Tongue (tissue), 2 donors: ENCODE data around the gene ZNF775. TPM values are rescaled to one million over a fixed set of nuclear protein-coding genes. Genes with fewer than 3 reads are reported as not detected.

Experiments used
- DNase-seq: peaks from one replicate; pipeline ENCODE4 v3.0.0-alpha.2; 2015
- total RNA-seq: library from RNA; depleted of rRNA; stranded (reverse); fragments of >200 nt; gene quantifications from one replicate; pipeline ENCODE4 v1.2.3, GENCODE V29; 2014

ZNF775 gene
- total RNA-seq, 1 donor from 2014 or later, result 17.1 TPM

DNA sequence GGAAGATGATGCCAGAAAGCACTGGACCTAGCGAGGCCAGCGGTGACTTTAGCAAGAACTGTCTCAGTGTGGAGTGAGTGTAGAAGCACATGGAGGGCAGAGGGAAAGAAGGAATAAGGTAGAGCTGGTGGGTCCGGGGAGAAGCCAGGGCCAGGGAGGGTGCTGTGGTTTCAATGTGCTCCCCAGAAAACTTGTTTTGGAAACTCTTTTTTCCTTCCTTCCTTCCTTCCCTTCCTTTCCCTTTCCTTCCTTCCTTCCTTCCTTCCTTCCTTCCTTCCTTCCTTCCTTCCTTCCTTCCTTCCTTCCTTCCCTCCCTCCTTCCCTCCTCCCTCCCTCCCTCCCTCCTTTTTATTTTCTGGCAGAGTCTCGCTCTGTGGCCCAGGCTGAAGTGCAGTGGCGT lies 32.2 kb upstream of the ZNF775 start:
- DNase-seq, result no peak

DNA sequence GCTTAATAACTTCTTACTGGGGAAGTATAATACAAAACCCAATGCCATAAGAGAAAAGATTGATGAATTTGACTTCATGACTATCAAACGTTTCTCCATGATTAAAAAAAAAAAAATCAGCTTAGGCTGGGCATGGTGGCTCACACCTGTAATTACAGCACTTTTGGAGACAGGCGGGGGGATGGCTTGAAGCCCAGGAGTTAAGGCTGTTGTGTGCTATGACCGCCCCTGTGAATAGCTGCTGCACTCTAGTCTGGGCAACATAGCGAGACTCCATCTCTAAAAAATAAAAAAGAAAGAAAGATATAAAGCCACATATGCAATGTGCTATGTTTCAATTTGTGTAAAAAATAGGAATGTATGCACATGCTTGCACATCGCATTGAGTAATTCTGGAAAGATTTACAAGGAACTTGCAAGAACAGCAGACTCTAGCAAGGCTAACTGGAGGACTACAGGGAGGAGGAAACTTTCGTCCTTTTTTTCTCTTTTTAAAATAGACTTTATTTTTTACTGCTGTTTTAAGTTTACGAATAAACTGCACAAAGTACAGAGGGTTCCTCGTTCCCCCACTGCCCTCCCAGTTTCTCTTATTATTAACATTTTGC lies 27.4 kb upstream of the ZNF775 start:
- DNase-seq, result no peak

DNA sequence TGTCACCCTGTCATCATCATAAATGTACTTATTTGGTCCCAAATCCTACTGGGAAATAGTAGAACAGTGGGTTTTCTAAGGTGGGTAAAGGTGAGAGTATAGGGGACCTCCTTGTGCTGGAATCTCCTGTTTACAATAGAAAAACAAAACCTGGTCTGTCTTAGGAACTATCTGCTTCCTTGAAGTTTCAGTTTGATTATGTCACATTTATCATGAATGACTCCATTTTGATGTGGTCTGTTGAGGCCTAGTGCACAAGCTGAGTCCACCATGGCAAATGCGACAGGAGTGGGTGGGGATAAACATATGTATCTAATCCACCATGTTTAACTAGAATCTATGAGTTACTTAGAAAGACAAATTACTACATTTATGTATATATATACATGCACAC lies 23.5 kb upstream of the ZNF775 start:
- no peak for DNase-seq

DNA sequence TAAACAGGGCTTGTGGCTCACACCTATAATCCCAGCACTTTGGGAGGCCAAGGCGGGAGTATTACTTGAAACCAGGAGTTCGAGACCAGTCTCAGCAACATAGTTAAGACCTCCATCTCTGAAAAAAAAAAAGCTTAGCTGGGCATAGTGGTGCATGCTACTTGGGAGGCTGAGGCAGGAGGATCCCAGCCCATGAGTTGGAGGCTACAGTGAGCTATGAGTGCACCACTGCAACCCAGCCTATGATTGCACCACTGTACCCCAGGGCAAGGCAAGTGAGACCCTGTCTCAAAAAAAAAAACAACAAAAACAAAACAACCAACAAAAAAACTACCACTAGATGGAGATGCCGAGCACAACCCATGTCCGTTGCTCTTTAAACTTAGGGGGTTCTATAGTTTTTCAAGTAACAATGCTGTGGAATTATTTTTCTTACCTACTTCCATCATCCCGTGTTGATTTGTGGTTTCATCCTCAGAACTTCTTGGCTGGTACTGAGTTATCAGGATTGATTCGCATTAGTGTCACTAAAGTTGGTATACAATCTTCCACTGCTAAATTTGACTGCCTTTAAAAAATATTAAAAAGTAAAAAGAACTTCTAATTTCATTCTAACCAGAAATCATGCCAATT lies 22.7 kb upstream of the ZNF775 start:
- DNase-seq, result peak; percentile 66

DNA sequence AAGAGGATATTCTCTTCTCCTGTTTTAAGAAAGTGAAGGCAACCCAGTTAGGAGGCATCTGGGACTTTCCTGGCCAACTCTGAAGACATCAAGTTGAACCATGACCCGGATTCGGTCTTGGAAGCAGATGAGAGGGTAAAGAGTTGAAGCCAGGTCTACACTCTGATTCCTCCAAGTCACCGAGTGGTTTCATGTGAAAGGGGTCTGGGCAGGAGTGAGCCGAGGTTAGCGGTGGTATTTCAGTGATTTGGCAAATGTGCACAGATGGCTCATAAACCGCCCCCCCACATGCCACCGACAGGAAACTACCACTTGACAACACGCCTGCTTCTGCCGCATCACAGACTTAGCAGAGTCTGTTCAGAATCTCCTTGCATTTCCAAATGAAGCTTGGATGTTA lies 21.9 kb upstream of the ZNF775 start:
- DNase-seq, result no peak

DNA sequence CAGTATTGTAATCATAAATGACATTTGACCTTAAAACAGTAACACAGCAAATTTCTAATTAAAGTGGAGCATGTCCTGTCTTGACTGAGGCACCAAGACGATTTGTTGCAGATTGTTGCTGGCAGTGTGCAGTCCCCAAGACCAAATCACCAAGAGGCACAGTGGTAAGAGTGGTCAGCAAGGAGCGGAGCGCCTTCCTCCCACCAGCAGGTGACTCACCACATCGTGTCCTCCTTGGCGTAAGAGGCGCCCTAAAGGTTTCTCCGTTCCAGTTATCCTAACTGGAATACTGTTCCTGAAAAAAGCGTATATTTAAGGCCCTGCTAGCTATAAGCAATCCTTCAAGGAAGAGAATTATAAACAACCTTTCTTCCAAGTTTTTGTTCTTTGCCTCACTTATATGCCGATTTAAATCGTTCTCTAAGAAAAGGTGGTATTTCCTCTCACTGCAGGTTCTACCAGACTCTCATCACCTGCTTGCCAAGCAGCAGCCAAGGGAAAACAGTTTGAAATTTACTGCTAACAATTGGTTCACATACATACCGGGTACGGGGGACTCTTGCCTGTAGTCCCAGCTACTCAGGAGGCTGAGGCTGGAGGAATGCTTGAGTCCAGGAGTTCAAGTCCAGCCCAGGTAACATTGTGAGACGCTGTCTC lies 21.2 kb upstream of the ZNF775 start:
- no peak for DNase-seq

DNA sequence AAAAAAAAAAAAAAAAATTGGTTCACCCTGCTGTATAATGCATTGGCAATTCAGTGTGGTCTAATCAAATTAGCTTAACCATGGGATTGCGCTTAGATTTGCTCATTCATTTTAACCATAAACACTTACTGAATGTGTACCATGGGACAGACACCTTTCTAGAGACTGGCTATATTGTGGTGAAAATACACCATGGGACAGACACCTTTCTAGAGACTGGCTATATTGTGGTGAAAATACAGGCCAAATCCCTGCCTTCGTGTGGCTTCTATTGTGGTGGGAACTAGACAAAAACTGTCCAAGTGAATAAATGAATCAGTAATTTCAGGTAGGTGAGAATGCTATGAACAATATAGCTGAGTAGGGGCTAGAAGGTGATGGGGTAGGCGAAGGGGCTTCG lies 20.7 kb upstream of the ZNF775 start:
- DNase-seq, result no peak

DNA sequence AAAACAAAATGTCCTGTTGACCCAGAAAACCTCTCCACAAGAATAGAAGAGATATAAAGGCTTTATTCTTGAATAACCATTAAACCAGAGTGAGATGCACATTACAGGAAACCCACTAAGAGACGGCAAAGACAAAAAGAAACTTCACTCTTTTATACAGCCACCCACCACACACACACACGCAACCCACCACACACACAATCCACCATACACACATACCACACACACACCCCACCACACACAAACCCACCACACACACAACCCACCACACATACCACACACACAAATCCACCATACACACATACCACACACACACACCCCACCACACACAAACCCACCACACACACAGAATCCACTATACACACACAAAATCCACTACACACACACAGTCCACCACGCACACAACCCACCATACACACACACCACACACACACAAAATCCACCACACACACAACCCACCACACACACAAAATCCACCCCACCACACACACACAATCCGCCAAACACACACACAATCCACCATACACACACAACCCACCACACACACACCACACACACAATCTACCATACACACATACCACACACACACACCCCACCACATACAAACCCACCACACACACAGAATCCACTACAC lies 20.0 kb upstream of the ZNF775 start:
- no peak for DNase-seq

DNA sequence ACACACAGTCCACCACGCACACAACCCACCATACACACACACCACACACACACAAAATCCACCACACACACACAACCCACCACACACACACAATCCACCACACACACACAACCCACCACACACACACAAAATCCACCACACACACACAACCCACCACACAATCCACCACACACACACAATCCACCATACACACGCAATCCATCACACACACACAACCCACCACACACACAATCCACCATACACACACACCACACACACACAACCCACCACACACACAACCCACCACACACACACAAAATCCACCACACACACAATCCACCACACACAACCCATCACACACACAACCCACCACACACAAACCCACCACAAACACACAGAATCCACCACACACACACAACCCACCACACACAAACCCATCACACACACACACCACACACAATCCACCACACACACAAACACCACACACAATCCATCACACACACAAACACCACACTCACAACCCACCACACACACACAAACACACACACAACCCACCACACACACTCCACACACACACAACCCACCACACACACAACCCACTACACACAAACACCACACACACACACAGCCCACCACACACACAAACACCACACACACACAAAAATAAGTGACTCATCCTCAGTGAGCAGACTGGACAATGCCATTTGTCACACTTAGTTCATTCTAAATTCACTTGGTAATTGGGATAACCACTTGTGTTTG lies 19.3 kb upstream of the ZNF775 start:
- DNase-seq, result no peak

DNA sequence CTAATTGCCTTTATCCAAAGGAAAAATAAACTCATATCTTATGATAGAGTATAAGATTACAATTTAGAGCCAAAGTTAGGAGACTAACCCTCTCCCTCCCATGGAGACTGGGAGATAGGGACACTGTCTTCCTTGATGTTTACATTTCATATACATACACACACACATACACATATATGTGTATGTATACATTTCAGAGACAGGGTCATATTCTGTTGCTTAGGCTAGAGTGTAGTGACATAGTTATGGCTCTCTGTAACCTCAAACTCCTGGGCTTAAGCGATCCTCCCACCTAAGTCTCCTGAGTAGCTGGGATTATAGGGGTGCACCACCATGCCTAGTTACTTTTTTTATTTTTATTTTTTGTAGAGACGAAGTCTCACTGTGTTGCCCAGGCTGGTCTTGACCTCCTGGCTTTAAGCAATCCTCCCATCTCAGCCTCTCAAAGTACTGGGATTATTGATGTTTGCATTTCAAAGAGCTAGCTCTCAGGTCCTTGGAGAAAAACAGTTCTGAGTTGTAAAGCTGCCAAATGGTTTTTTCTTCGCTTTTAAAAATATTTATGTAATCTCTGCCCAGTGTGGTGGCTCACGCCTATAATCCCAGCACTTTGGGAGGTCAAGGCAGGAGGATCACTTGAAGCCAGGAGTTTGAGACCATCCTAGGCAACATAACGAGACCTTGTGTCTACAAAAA lies 18.6 kb upstream of the ZNF775 start:
- DNase-seq, result no peak

DNA sequence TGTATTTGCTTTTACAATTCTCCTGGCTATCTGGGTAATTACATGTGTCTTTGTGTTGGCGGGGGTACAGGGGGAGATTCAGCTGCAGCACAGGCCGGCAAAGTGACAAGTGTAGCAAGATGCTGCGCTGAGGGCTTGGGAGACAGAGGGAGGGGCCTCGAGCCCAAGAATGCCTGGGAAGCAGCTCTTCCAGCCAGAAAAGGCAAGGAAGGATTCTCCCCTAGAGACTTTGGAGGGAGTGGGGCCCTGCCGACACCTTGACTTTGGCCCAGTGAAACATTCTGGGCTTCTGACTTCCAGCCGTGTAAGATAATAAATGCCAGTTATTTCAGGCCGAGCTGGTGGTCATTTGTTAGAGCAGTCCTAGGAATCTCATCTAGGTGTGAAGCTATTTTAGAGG lies 17.7 kb upstream of the ZNF775 start:
- no peak for DNase-seq

DNA sequence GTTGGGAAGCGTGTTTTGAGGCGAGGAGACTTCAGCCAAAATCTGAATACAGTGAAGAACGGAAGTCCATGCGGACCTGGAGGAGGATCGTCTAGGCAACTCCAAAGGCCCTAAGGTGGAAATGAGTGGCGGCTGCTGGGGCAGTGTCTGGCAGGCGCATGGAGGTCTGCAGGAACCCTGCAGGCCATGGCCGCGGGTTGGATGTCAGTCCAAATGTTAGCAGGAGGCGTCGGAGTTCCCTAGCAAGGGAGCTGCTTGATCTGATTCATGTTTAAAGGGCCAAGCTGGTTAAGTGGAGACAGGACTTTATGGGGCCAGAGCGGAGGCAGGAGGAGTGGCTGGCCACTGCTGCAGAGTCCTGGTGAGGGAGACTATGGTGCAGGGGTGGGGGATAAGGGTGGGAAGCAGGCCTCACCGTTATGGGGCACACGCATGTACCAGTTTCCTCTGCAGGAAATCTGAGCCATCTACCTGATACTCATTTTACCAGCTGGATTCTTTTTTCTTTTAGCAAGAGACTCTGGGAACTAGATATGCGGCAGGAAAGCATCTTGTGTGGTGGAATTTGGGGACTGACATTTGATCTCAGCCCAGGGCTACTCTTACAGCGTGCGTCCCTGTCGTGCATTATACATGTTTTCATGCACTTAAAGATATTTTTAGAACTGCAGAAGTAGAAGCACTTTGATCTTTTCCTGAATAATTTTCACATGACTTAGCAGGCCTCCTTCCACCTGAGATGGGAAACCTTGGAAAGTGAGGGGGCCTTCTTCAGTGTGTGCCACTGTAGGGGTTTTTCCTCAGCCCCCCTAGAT lies 17.1 kb upstream of the ZNF775 start:
- DNase-seq, result no peak

DNA sequence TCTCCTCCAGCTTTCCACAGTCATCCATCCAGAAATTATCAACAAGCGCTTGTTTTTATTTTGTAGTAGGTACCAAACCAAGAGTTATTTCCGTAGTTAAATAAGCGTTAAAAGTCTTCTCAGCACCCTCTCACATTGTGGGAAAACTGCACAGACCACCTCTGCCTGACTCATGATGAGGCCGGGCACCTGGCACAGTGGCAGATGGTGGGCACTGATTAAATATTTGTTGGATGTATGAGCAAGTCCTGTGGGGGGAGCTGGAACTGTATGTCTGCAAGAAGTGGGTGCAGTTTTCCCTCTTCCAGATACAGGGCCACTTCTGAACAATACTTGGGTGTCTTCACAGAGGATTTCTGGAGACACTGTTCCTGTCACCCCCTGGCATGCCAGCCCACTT lies 15.8 kb upstream of the ZNF775 start:
- no peak for DNase-seq

DNA sequence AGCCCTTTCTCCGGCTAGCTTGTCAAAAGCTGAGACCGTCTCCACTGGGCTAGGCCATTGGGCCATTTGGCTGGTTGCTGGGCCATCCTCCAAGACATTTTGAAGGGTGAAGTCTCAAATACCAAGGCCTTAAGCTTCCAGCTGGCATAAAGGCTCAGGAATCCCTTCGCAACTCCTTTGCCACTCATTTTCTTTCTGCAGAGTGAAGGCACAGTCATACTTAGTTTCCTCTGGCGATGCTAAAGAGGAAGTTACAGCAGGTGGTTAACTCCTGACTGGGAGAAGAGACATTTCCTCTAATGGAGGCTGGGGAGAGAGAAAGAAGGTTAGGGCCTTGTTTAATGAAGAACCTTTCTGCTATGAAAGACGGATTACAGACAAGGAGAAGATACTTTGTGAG lies 15.3 kb upstream of the ZNF775 start:
- DNase-seq, result no peak

DNA sequence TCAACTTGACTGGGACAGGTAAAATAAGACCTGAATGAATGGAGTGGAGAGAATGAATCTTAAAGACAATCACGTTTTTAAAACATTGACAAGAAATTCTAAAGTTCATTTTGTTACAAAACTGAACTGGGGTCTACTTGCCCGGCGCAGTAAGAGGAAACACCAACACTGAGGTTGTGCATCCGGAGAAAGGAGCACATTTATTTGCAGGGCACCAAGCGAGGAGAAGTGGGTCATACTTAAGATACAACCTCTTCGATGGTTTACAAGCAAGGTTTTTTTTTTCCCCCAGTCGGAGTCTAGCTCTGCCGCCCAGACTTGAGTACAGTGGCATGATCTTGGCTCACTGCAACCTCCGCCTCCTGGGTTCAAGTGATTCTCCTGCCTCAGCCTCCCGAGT lies 13.9 kb upstream of the ZNF775 start:
- no peak for DNase-seq

DNA sequence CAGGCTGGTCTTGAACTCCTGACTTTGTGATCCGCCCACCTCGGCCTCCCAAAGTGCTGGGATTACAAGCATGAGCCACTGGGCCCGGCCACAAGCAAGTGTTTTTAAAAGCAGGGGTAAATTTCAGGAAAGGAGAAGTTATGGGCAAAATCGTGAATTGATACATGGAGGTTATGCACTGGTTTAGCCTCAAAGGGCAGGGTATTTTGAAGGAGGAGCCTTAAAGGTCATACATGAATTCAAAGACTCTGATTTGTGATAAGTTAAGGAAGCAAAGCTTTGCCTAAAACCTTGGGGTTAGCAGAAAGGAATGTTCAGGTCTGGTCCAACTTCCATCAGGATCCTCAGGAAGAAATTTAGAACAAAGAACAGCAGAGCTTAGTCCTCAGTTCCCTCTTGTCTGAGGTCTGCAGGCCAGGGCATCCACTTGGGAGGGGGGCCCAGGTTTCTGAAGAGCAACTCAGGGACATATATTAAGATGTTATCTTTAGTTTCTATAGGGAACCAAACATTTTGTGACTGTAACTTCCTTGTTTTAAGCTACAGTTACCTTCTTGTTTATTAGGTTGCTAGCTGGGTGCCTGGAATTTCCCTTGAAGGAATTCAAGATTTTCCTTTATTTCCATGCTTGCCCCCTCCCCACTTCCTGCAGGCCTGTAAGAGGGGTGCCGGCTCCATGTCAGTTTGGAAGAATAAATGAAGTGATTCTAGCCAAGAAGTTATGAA lies 13.3 kb upstream of the ZNF775 start:
- DNase-seq, result no peak

DNA sequence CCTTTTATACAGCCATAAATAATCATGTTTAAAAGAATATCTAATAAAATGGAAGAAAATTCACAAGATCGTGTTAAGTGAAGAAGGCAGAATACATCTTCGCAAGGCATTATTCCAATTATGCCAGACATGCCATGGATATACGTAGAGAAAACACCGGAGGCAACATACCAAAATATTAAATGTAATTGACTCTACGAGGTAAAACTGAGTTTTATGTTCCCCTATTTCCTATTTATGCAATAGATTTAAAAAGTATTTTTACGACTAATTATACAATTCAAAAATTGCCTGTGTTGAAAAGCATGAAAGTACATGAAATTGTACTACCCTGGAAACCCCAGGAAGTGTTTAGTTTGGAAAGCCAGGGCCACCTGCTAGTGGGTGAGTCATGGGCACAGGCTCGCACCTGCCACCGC lies 11.4 kb upstream of the ZNF775 start:
- no peak for DNase-seq

DNA sequence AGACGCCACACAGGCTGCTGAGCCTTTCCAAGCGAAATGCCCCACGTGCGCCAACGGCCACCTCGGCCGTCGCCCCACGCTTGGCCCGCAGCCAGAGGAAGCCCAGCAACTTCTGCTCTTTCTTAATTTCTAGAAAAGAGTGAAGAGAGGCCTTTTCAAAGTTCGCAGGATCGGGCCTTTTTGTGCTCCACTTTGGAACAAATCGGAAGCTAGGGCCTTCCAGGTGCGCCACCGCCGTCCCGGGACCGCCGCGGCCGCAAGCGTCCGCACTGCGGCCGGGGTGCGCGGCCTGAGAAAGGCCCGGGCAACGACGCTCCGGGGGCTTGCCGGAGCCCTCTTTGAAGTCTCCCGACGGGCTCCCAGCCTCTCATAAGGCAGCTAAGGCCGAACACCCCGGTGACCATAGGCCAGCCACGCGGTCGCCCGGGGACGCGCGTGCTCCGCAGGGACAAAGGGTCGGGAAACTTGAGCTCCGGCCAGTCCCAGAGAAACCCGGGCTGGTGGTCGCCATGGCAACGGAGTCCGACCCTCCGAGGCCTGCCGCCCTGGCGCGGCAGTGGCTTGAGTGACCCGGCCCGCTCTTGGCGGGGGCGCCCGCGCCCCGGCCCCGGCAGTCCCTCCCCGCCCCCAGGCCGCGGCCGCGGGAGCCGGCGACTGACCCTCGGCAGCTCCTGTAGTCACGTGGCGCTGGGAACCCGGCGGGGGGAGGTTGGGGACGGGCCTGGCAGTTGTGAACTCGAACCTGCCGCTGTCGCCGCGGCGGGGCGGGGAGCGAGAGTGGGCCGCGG lies 10.8 kb upstream of the ZNF775 start, which contains the start of gene REPIN1:
TSS of gene REPIN1 (plus strand) at position 727 of the 788 bp plus-strand sequence. CDS start 890 bp downstream, outside the sequence.
- DNase-seq, result peak; percentile 96
